ENCODE results near the gene ATP8A2.

The ATP8A2 gene

DNA sequence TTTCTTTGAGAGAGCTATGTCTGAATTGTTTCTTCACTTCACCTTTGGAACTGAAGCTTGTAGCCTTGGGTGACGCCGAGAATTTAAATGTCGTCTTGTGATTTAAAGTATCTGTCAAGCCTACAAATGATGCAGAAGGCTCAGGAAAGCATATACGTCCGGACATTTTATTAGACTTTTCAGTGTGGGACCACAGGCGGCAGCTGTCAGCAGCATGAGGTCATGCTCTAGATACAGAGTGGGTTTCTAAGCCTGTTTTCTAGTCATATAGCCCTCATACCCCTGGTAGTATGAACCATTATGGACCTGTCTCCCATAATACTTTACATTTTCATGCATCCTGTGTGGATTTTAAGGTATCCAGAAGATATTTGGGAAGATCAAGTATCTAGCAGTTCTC, 212.3 kb downstream of the ATP8A2 start:
- Histone ChIP-seq H3K36me3 (ENCODE audit: insufficient read depth, low read length) (no peaks in the 10 kb centered on the region), H3K9ac (ENCODE audit: low read depth, low read length) (no peak overlapping the region), H3K4me1 (ENCODE audit: insufficient read depth, low read length) (peaks cover 17% of the 10 kb centered on the region), H3K4me3 (ENCODE audit: low read length) (no peak overlapping the region), H3K27me3 (ENCODE audit: insufficient read depth, low read length) (no peaks in the 10 kb centered on the region), H3K27ac (ENCODE audit: low read depth, low read length) (no peak overlapping the region), H3K9me3 (ENCODE audit: insufficient read depth, low read depth, low read length) (no peaks in the 10 kb centered on the region)
- WGBS, result 62% methylated on average over 6 of the region's 6 CpGs

DNA sequence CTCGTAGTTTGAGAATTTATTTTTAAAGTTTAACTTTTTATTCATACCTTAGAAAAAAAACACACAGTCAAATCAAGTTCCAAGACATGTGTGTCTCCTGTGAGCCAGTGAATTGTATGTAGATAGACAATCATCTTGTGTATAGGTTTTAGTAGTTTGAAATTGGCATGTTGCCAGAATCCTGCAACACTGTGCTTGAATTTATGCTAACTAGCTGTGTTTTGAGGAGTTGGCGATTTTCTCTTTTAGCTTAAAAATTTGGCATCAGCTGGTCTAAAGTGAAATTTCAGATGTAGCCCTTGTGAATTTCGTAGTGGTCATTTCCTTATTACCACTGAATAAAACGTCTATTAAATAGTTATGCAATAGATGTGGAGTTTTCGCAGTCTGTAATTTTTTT, 213.2 kb downstream of the ATP8A2 start:
- Histone ChIP-seq H3K27me3 (ENCODE audit: insufficient read depth, low read length) (no peaks in the 10 kb centered on the region), H3K9ac (ENCODE audit: low read depth, low read length) (no peak overlapping the region)
- WGBS, result 100% methylated on average over 1 of the region's 5 CpGs

DNA sequence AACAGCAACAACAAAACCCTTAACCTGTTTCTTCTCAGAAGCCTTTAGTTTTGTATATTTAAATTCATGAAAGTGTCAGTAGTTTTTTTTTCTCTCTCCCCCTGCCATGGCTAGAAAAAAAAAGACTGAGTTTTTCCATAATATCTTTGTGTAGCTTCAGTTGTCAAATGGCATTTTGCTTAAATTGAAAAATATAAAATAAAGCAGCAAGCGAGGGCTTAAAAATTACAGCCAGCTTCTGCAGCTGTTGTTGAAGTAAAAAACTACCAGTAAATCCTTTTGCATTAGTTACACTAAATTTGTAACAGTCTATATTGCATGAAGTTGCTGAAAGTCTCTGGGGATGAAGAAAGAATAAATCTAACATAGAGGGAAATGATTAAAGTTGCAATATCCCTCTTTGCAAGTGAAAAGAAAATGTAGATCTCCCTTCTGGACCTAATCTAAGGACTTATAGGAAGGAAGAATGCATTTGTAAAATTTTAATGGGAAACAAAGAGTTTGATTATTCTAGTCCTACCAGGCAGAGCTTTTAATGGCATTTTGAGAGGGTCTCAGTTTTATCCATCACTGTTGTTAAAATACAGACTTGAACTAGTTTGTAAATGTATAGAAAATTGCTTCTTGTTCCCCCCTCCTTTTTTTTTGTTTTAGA, 215.7 kb downstream of the ATP8A2 start:
- H3K27ac ChIP-seq (ENCODE audit: low read depth, low read length), result no peak overlapping the region

More for the DNA sequence above, 213.2 kb downstream of the ATP8A2 start:
- H3K9me3 ChIP-seq (ENCODE audit: insufficient read depth, low read depth, low read length), result no peaks in the 10 kb centered on the region
- no peak overlapping the region for H3K27ac ChIP-seq (ENCODE audit: low read depth, low read length)
- no peaks in the 10 kb centered on the region for H3K36me3 ChIP-seq (ENCODE audit: insufficient read depth, low read length)
- H3K4me1 ChIP-seq (ENCODE audit: insufficient read depth, low read length), result peaks cover 17% of the 10 kb centered on the region
- no peak overlapping the region for H3K4me3 ChIP-seq (ENCODE audit: low read length)

DNA sequence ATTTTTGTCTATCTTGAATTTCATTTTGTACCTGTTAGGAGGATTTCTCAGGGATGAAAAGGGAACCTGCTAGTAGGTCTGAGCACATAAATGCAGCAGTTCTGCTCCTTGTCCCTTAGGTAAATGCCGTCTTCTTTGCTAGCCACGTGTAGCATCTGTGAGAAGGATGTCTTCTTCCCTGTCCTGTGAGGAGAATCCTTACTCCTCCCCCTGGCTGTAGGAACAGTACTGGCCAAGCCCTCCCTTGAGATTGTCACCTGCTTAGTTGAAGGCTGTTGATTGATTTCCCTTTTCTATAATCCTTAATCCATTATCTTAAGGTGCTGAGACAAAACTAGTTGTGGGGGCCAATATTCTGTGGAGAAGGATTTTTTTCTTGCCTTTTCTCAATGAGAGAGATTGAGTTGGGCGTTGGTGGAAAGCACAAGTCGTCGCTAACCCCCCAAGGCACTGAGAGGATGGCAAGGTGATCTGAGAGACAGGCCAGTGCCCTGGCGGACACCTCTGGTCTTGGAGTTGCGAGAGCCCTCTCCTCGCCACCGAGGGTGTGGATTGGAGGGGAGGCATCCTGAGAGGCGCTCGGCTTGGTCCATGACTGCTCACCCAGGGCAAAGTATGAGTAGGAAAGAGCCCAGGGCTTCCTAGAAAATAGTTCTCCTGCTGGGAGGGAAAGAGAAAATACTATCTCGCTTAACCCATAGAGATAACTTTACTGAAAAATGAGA, 216.7 kb downstream of the ATP8A2 start:
- no peaks in the 10 kb centered on the region for H3K27me3 ChIP-seq (ENCODE audit: insufficient read depth, low read length)
- H3K9ac ChIP-seq (ENCODE audit: low read depth, low read length), result no peak overlapping the region
- H3K36me3 ChIP-seq (ENCODE audit: insufficient read depth, low read length), result no peaks in the 10 kb centered on the region
- H3K4me3 ChIP-seq (ENCODE audit: low read length), result no peak overlapping the region
- peaks cover 17% of the 10 kb centered on the region for H3K4me1 ChIP-seq (ENCODE audit: insufficient read depth, low read length)
- H3K27ac ChIP-seq (ENCODE audit: low read depth, low read length), result no peak overlapping the region
- H3K9me3 ChIP-seq (ENCODE audit: insufficient read depth, low read depth, low read length), result no peaks in the 10 kb centered on the region
- WGBS, result 81% methylated on average over 12 of the region's 12 CpGs

More for the DNA sequence above, 215.7 kb downstream of the ATP8A2 start:
- no peaks in the 10 kb centered on the region for H3K36me3 ChIP-seq (ENCODE audit: insufficient read depth, low read length)
- 86% methylated on average over 1 of the region's 1 CpG for WGBS
- no peaks in the 10 kb centered on the region for H3K27me3 ChIP-seq (ENCODE audit: insufficient read depth, low read length)
- H3K9me3 ChIP-seq (ENCODE audit: insufficient read depth, low read depth, low read length), result no peaks in the 10 kb centered on the region
- no peak overlapping the region for H3K9ac ChIP-seq (ENCODE audit: low read depth, low read length)
- H3K4me1 ChIP-seq (ENCODE audit: insufficient read depth, low read length), result peaks cover 17% of the 10 kb centered on the region
- no peak overlapping the region for H3K4me3 ChIP-seq (ENCODE audit: low read length)

GRCh38 chr13:25598421-25598820, 226.6 kb downstream of the ATP8A2 start:
- Histone ChIP-seq H3K36me3 (ENCODE audit: insufficient read depth, low read length) (no peaks in the 10 kb centered on the region), H3K27ac (ENCODE audit: low read depth, low read length) (no peak overlapping the region), H3K9ac (ENCODE audit: low read depth, low read length) (no peak overlapping the region), H3K27me3 (ENCODE audit: insufficient read depth, low read length) (no peaks in the 10 kb centered on the region), H3K4me1 (ENCODE audit: insufficient read depth, low read length) (no peaks in the 10 kb centered on the region), H3K4me3 (ENCODE audit: low read length) (no peak overlapping the region), H3K9me3 (ENCODE audit: insufficient read depth, low read depth, low read length) (no peaks in the 10 kb centered on the region)
- WGBS, result 100% methylated on average over 2 of the region's 2 CpGs

GRCh38 chr13:25602176-25602575, 230.4 kb downstream of the ATP8A2 start:
- Histone ChIP-seq H3K36me3 (ENCODE audit: insufficient read depth, low read length) (no peaks in the 10 kb centered on the region), H3K4me3 (ENCODE audit: low read length) (no peak overlapping the region), H3K27me3 (ENCODE audit: insufficient read depth, low read length) (no peaks in the 10 kb centered on the region), H3K4me1 (ENCODE audit: insufficient read depth, low read length) (no peaks in the 10 kb centered on the region), H3K27ac (ENCODE audit: low read depth, low read length) (no peak overlapping the region), H3K9me3 (ENCODE audit: insufficient read depth, low read depth, low read length) (no peaks in the 10 kb centered on the region), H3K9ac (ENCODE audit: low read depth, low read length) (no peak overlapping the region)
- 56% methylated on average over 2 of the region's 2 CpGs for WGBS

DNA sequence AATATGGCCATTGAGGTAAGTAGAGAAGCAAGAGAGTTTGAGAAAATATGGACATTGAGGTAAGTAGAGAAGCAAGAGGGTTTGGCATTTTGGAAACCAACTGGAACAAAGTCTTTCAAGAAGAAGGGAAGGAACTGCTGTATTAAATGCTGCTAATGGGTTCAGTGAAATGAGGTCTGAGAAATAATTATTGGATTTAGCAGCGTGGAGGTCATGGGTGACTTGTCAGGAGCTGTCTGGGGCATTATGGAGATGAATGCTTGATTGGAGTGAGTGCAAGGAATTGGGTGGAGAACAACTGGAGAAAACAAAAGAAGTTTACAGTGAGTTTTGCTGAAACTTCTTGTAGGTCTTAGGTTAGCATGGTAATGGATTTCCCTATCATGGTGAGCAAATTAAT, 232.3 kb downstream of the ATP8A2 start:
- Histone ChIP-seq H3K4me1 (ENCODE audit: insufficient read depth, low read length) (no peaks in the 10 kb centered on the region), H3K9ac (ENCODE audit: low read depth, low read length) (no peak overlapping the region), H3K4me3 (ENCODE audit: low read length) (no peak overlapping the region), H3K36me3 (ENCODE audit: insufficient read depth, low read length) (no peaks in the 10 kb centered on the region), H3K9me3 (ENCODE audit: insufficient read depth, low read depth, low read length) (no peaks in the 10 kb centered on the region), H3K27ac (ENCODE audit: low read depth, low read length) (no peak overlapping the region), H3K27me3 (ENCODE audit: insufficient read depth, low read length) (no peaks in the 10 kb centered on the region)
- WGBS, result 93% methylated on average over 1 of the region's 1 CpG

GRCh38 chr13:25607096-25607495, 235.3 kb downstream of the ATP8A2 start:
- Histone ChIP-seq H3K36me3 (ENCODE audit: insufficient read depth, low read length) (no peaks in the 10 kb centered on the region), H3K4me1 (ENCODE audit: insufficient read depth, low read length) (no peaks in the 10 kb centered on the region), H3K9ac (ENCODE audit: low read depth, low read length) (no peak overlapping the region), H3K27me3 (ENCODE audit: insufficient read depth, low read length) (no peaks in the 10 kb centered on the region), H3K27ac (ENCODE audit: low read depth, low read length) (no peak overlapping the region), H3K4me3 (ENCODE audit: low read length) (no peak overlapping the region), H3K9me3 (ENCODE audit: insufficient read depth, low read depth, low read length) (no peaks in the 10 kb centered on the region)
- 98% methylated on average over 7 of the region's 7 CpGs for WGBS

DNA sequence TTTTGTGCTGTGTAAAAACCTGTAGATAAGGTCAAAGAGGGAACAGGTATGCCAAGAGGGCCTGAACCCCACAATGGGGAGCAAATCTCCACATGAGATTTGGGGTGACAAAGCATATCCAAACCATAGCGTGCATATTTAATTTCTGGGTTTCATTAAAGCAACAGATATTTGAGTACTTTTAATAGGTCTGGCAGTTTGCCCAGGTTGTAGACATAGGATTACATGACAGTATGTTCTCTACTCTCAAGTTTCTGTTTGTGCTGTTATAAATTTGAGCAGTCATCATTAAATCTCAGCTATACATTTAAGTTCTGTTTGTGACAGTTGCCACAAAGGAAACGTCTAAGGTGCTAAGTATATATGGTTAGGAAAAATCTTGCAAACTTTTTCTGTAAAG, 236.4 kb downstream of the ATP8A2 start:
- no peak overlapping the region for H3K9ac ChIP-seq (ENCODE audit: low read depth, low read length)
- H3K4me3 ChIP-seq (ENCODE audit: low read length), result no peak overlapping the region
- no peak overlapping the region for H3K27ac ChIP-seq (ENCODE audit: low read depth, low read length)
- no peaks in the 10 kb centered on the region for H3K36me3 ChIP-seq (ENCODE audit: insufficient read depth, low read length)
- WGBS, result 95% methylated on average over 2 of the region's 2 CpGs
- H3K27me3 ChIP-seq (ENCODE audit: insufficient read depth, low read length), result no peaks in the 10 kb centered on the region
- H3K9me3 ChIP-seq (ENCODE audit: insufficient read depth, low read depth, low read length), result no peaks in the 10 kb centered on the region
- H3K4me1 ChIP-seq (ENCODE audit: insufficient read depth, low read length), result no peaks in the 10 kb centered on the region

GRCh38 chr13:25616674-25617073, 244.9 kb downstream of the ATP8A2 start:
- 100% methylated on average over 1 of the region's 1 CpG for WGBS
- Histone ChIP-seq H3K36me3 (ENCODE audit: insufficient read depth, low read length) (no peaks in the 10 kb centered on the region), H3K9me3 (ENCODE audit: insufficient read depth, low read depth, low read length) (no peaks in the 10 kb centered on the region), H3K9ac (ENCODE audit: low read depth, low read length) (no peak overlapping the region), H3K27me3 (ENCODE audit: insufficient read depth, low read length) (no peaks in the 10 kb centered on the region), H3K4me1 (ENCODE audit: insufficient read depth, low read length) (no peaks in the 10 kb centered on the region), H3K4me3 (ENCODE audit: low read length) (no peak overlapping the region), H3K27ac (ENCODE audit: low read depth, low read length) (no peak overlapping the region)

GRCh38 chr13:25619897-25620296, 248.1 kb downstream of the ATP8A2 start:
- WGBS, result 94% methylated on average over 3 of the region's 5 CpGs
- Histone ChIP-seq H3K9me3 (ENCODE audit: insufficient read depth, low read depth, low read length) (no peaks in the 10 kb centered on the region), H3K27ac (ENCODE audit: low read depth, low read length) (no peak overlapping the region), H3K4me1 (ENCODE audit: insufficient read depth, low read length) (no peaks in the 10 kb centered on the region), H3K36me3 (ENCODE audit: insufficient read depth, low read length) (no peaks in the 10 kb centered on the region), H3K27me3 (ENCODE audit: insufficient read depth, low read length) (no peaks in the 10 kb centered on the region), H3K9ac (ENCODE audit: low read depth, low read length) (no peak overlapping the region), H3K4me3 (ENCODE audit: low read length) (no peak overlapping the region)
